Spinal cord (tissue), 10 donors: Measurements from ENCODE around the gene MSX1. TPM values are rescaled to one million over a fixed set of nuclear protein-coding genes. Genes with fewer than 3 reads are reported as not detected.
A peak's percentile ranks its signal among the peaks of the same experiment; 100 is the strongest.

Experiments used
- DNase-seq, 6 donors: peaks; one replicate each; pipeline versions ENCODE4 v3.0.0 to v3.0.0-alpha.2; 2013 to 2015; ENCODE audit warnings: low spot score in 6 of 6, low read depth in 4 of 6
- H3K27ac ChIP-seq: one replicate; pipeline ENCODE4 v1.5.1; 2013; ENCODE audit warnings: low read depth, low read length, control low read depth
- H3K27me3 ChIP-seq: one replicate; pipeline ENCODE4 v1.6.1; 2013; ENCODE audit warnings: low read length; ENCODE audit not compliant: control insufficient read depth, insufficient read depth
- H3K36me3 ChIP-seq: one replicate; pipeline ENCODE4 v1.6.1; 2013; ENCODE audit warnings: low read length; ENCODE audit not compliant: control insufficient read depth, insufficient read depth
- H3K4me1 ChIP-seq: one replicate; pipeline ENCODE4 v1.6.1; 2013; ENCODE audit warnings: low read length; ENCODE audit not compliant: control insufficient read depth, insufficient read depth
- H3K4me3 ChIP-seq: one replicate; pipeline ENCODE4 v1.5.1; 2013; ENCODE audit warnings: low read depth, low read length, control low read depth
- H3K9me3 ChIP-seq: one replicate; pipeline ENCODE4 v1.6.1; 2013; ENCODE audit warnings: low read length; ENCODE audit not compliant: control insufficient read depth, insufficient read depth
- WGBS: methylation state at CpG from one replicate; pipeline ENCODE4 v1.1.5; 2013; ENCODE audit warnings: missing lambda C conversion rate; ENCODE audit not compliant: insufficient coverage; 5-methylcytosine and 5-hydroxymethylcytosine counted together
- polyA plus RNA-seq, 2 donors: library from polyadenylated mRNA; unstranded; fragments of 120-200 nt; gene quantifications; one replicate each; pipeline ENCODE4 v1.2.1, GENCODE V29; 2013; ENCODE audit not compliant: insufficient read length in 2 of 2
- total RNA-seq, 2 donors: library from RNA; depleted of rRNA in 1 of 2; stranded (reverse); fragments of 120-200 nt in 1 of 2; fragments of >200 nt in 1 of 2; gene quantifications; one replicate each; pipeline versions ENCODE4 v1.2.3 to v1.2.4, GENCODE V29; 2013 to 2014
- donor health status: healthy.

The MSX1 gene
- total and polyA plus RNA-seq, 4 donors: 1.7 to 48.8 (median 11.0) TPM

DNA sequence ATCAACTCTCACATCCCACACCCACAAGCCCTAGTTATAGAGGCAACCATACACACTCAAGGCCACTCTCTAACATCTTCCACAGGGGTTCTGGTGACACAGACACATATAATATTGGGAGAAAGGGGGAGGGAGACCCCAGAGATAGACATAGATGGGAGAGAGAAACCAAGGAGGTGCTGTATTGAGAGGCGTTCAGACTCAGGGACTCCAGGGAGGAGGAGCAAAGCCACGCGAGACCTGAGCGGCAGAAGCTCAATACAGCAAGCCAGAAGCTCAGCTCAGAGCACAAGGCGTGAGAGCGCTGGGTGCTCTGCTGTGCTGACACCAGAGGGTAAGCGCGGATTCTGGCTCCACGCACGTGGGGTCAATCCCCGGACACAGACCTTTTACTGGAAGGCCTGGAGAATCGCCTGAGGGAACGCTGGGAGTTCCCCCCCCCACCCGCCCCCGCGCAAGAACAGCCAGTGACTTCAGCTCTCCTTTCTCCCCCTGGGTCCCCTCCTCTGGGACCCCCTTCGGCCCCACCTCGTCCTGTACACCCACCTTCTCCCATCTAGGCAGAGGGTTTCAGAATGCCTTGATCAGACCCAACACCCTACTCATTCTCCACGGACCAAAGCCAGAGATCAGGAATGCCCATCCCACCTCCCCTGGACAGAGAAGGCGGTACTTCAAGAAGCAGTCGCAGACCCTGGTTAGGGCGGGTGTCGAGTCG, 8.7 kb downstream of the MSX1 start:
- Histone ChIP-seq H3K4me3 (no peak overlapping the region), H3K4me1 (peaks cover 73% of the 10 kb centered on the region), H3K36me3 (no peaks in the 10 kb centered on the region), H3K27me3 (peaks cover 99% of the 10 kb centered on the region), H3K27ac (no peak overlapping the region), H3K9me3 (no peaks in the 10 kb centered on the region)
- peak in 1 of 6 donors; percentile 16 for DNase-seq
- 14% methylated on average over 15 of the region's 24 CpGs for WGBS

DNA sequence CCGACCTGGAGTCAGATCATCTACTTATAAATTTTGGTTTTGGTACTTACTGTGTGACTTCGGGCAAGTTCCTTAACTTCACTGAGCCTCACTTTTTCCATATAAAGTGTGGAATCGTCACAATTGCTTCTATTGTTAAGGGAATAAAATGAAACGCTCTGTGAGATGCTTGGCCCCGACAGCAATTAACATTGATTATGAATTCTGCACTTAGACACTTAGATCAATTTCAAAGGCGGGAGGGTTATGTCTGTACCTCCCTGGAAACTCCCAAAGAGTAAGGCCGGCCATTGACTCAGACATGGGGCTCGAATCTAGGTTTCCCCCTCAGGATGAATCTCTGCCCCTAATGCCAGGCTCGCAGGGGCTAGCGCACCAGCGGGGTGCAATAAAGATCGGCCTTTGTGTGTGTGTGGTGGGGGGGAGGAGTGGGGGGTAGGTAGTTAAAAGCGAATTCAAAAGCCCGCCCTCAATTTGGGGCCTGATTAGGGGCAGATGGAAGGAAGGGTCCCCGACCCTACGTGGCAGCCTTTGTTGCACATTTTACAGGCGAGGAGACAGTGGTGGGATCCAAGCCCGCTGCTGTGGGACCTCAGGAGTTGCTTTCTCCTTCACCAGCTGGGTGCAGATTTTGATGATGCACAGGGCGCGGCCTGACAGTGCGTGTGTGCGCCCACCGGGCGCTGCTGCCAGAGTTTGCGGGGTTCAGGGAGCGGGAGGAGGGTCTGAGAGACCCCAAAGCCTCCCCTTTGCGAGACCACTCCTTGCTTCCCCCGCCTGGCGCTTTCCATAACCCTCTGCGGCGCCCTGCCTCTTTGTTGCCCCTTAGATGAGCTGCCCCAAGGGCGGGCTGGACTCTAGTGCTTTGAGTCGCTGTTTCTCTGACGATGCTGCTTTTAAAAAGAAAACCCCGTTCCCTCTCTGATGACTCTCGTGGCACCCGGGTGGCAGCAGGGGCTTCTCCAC, 9.6 kb downstream of the MSX1 start:
- Histone ChIP-seq H3K4me3 (no peak overlapping the region), H3K36me3 (no peaks in the 10 kb centered on the region), H3K4me1 (peaks cover 73% of the 10 kb centered on the region), H3K27me3 (peaks cover 100% of the 10 kb centered on the region), H3K9me3 (no peaks in the 10 kb centered on the region), H3K27ac (no peak overlapping the region)
- DNase-seq: no peak
- 5% methylated on average over 28 of the region's 37 CpGs for WGBS

DNA sequence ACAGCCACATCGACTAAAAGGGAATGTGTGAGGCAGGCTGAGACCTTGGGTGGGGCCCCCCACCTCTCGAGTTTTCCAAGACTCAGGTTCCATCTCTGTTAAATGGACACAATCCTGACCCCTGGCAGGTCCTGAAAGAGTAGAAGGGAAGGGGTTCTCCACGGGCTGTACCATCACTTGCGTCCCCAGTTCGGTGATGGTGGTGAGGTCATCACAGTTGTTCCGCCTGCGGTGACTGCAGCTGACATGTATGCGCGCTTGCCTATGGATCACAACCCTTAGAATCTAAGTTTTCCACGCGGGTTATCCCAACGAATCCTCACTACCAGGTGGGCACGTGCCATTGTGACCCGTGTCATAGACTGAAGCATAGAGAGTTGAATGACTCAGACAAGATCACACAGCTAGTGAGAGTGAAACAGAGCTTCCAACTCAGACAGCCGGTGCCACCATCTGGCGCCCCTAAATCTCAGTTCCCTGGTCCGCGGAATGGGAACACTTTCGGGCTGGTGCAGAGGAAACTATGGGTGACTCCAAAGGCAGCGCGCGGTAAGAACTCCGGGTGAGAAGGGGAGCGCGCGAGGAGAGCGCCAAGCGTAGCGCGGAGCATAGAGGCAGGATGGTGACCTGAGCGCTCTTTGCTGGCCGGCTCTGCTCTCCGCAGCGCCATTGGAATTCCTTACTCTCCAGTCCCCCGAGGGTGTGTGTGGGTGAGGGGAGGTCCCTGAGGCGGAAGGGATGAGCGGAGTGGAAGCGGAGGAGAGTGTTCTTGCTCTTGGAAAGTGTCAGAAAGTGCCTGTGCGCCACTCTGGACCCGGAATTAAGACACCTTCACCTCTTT, 10.5 kb downstream of the MSX1 start:
- no peaks in the 10 kb centered on the region for H3K9me3 ChIP-seq
- WGBS: 3% methylated on average over 34 of the region's 40 CpGs
- peak in 1 of 6 donors; percentile 22 for DNase-seq
- H3K4me3 ChIP-seq: no peak overlapping the region
- H3K4me1 ChIP-seq: peaks cover 69% of the 10 kb centered on the region
- H3K27ac ChIP-seq: no peak overlapping the region
- peaks cover 100% of the 10 kb centered on the region for H3K27me3 ChIP-seq
- H3K36me3 ChIP-seq: no peaks in the 10 kb centered on the region

DNA sequence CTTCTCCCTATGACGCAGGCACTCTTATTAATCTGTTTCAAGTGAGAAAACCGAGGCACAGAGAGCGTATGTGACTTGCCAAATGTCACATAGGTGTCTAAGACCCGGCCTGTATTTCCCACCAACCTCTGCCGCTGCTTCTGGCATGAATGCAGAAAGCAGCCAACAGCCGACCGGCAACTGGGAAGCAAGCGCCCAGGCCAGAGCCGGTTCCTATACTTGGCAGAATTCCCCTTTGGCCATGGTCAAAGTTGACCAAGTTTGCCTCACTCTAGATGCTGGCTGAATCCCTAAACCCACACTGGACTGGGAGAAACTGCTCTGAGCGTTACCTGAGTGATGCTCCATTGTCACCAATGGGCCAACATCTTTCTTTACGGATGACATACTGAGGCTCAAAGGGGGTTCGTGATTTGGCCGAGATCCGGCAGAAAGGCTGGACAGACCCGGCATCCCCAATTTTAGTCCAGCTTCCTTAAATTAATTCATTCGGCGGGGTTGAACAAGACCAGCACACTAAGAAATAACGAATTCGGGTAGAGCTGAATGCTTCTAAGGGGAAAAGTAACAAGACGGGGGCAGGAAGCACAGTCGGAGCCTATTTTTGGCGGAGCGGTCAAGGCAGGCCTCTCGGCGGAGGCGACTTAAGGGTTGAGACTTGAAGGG, 11.2 kb downstream of the MSX1 start:
- WGBS: 7% methylated on average over 22 of the region's 26 CpGs
- Histone ChIP-seq H3K36me3 (no peaks in the 10 kb centered on the region), H3K9me3 (no peaks in the 10 kb centered on the region), H3K4me3 (no peak overlapping the region), H3K27ac (no peak overlapping the region), H3K27me3 (peaks cover 99% of the 10 kb centered on the region), H3K4me1 (peaks cover 62% of the 10 kb centered on the region)
- peak in 2 of 6 donors; percentile 23 to 24 for DNase-seq

DNA sequence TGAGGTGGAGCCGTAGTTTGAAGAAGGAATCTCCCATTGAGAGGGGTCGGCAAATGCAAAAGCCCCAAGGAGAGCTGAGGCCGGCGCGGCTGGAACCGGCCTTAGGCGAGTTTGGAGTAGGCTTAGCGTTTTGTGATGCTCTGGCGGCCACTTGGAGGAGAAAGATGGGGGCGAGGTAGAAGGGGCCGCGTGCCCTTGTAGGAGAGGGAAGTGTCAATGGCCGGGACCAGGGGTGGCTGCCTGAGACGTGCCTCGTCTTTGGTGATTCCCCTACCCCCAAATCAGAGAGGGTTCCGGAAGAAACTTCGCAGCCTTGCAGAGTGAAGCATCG, 11.7 kb downstream of the MSX1 start:
- DNase-seq: peak in 1 of 6 donors; percentile 16
- Histone ChIP-seq H3K36me3 (no peaks in the 10 kb centered on the region), H3K4me3 (no peak overlapping the region), H3K4me1 (peaks cover 57% of the 10 kb centered on the region), H3K27me3 (peaks cover 96% of the 10 kb centered on the region), H3K9me3 (no peaks in the 10 kb centered on the region), H3K27ac (no peak overlapping the region)
- 2% methylated on average over 17 of the region's 18 CpGs for WGBS

DNA sequence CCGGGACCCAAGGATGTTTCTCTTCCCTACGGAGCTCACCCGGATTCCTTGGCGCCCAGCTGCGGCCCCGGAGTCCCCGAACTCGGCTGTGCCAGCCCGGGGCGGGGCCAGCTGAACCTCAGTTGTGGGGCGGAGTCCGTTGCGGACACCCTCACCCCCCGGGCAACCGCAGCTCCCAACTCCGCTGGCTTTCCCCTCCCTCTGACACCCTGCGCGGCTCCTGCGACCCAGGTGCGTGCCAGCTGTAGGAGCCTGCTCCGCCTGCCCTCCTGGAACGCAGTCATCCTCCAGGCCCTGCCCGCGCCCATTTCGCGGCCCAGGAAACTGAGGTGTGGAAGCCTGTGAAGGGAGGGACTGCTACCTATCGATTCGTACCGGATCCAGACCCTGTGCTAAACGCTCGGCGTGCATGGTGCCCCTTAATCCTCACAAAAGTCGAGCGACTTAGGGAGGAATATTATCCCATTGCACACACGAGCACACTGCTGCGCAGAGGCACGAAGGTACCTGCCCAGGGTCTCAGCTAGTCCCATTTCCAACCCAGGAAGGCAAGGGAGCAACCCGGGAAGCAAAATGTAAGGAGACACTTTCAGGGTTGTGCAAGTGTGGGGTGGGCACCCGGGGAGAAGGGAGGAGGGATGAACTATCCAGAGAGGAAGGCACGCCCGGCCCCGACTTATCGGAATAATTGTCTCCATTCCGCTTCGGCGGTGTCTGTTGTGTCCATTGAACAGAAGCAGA, 12.3 kb downstream of the MSX1 start:
- no peaks in the 10 kb centered on the region for H3K9me3 ChIP-seq
- peaks cover 52% of the 10 kb centered on the region for H3K4me1 ChIP-seq
- no peaks in the 10 kb centered on the region for H3K36me3 ChIP-seq
- WGBS: 3% methylated on average over 46 of the region's 46 CpGs
- H3K27ac ChIP-seq: no peak overlapping the region
- no peak for DNase-seq
- H3K4me3 ChIP-seq: no peak overlapping the region
- H3K27me3 ChIP-seq: peaks cover 90% of the 10 kb centered on the region

DNA sequence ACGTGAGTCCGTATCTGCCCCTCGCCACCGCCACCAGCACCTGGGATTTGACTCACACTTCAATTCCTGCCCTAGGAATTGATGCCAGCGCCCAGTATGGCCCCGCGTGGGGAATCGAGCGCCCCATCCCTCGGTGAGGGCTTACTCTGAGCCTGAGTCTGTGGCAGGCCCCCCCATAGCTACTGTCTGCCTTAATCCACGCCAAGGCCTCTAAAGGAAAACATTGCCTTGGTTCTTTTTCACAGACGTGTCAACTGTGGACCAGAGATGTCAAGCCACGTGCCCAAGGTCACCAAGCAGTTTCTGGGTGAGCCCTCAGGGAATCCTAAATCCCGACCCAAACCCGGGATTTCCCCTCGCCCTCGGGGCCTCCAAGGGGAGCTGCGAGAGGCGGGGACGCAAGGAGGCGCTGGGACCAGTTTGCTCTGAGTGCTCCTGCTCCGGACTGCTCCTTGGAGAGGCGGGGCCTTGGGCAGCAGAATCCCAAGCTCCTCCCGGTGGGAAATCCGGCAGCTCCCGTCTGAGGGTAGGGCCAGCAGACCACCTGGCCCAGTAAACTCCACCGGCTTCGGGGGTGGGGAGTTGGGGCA, 12.9 kb downstream of the MSX1 start:
- Histone ChIP-seq H3K27me3 (peaks cover 84% of the 10 kb centered on the region), H3K9me3 (no peaks in the 10 kb centered on the region), H3K4me3 (no peak overlapping the region), H3K27ac (no peak overlapping the region), H3K4me1 (peaks cover 45% of the 10 kb centered on the region), H3K36me3 (no peaks in the 10 kb centered on the region)
- 5% methylated on average over 27 of the region's 28 CpGs for WGBS
- no peak for DNase-seq

DNA sequence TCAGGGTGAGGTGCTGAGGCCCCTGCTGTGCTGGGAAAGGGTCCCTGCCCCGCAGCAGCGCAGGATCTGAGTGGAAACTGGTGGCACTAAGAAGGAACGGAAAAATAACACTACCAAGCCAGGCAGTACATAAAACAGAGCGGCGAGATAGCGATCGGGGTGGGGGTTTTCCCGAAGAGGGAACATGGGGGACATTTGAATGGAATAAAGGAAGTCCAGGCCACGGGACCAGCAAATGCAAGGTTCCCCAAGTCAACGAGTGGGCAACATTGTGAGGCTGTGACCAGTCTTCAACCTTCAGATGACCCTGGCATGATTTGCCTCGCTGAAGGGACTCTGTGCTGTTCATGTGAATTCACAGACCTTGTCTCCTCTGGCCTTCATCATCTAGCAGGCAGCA, 13.7 kb downstream of the MSX1 start:
- peaks cover 76% of the 10 kb centered on the region for H3K27me3 ChIP-seq
- no peak overlapping the region for H3K27ac ChIP-seq
- H3K9me3 ChIP-seq: no peaks in the 10 kb centered on the region
- H3K4me3 ChIP-seq: no peak overlapping the region
- 32% methylated on average over 10 of the region's 11 CpGs for WGBS
- peaks cover 42% of the 10 kb centered on the region for H3K4me1 ChIP-seq
- no peak for DNase-seq
- H3K36me3 ChIP-seq: no peaks in the 10 kb centered on the region
